Activated T-cell treated with anti-CD3 and anti-CD28 coated beads, Interleukin-2, amount 50 U/mL, for 1 hour (primary cell): ENCODE data around the gene DENND6B.
A peak's percentile ranks its signal among the peaks of the same experiment; 100 is the strongest.
"Not testable (repeated sequence)": the region's sequence is repeated elsewhere in the genome, so short reads cannot be mapped to it uniquely, and the experiment has no call there.

Source experiments
- DNase-seq: peaks from one replicate; pipeline ENCODE4 v3.0.0-alpha.2; 2020

The DENND6B gene

DNA sequence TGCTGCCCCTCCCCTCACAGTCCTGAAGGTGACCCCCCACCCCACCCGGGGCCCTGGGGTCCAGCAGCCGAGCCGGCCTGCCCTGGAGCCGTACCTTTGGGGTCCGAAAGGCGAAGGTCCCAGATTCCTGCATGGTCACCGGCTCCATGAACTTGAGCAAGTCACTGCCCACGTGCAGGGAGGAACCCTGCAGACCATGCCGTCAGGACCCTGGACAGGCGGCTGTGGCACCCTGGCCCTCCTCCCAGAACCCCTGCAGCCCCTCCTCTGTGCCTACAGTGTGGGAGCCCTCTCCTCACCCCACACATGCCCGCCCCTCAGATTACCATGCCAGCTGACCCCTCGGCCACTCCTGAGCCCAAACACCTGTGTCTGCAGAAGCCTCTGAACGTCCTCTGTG is 42.3 kb downstream of the DENND6B start:
- DNase-seq, result no peak

GRCh38 chr22:50283821-50284220 is 43.0 kb downstream of the DENND6B start:
- DNase-seq, result no peak

GRCh38 chr22:50282361-50283155 is 44.3 kb downstream of the DENND6B start:
- DNase-seq, result no peak

DNA sequence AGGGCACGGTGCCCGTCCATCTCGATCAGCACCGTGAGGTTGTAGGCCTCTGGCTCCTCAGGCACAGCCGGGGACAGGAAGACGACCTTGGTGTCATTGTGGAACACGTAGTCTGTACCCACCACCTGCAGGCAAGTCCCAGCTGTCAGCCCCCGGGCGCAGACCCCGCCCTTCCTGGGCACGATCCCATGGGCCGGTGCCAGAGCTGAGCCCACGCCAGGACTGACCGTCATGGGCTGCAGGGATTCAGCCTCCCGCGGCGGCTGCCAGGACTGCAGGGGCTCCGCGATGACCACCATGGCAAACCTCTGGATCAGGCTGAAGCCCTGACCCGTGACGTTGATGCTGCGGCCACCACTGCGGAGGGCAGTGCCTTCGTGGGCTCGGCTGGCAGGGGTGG is 44.9 kb downstream of the DENND6B start:
- no peak for DNase-seq

GRCh38 chr22:50281384-50281760 is 45.4 kb downstream of the DENND6B start:
- no peak for DNase-seq

DNA sequence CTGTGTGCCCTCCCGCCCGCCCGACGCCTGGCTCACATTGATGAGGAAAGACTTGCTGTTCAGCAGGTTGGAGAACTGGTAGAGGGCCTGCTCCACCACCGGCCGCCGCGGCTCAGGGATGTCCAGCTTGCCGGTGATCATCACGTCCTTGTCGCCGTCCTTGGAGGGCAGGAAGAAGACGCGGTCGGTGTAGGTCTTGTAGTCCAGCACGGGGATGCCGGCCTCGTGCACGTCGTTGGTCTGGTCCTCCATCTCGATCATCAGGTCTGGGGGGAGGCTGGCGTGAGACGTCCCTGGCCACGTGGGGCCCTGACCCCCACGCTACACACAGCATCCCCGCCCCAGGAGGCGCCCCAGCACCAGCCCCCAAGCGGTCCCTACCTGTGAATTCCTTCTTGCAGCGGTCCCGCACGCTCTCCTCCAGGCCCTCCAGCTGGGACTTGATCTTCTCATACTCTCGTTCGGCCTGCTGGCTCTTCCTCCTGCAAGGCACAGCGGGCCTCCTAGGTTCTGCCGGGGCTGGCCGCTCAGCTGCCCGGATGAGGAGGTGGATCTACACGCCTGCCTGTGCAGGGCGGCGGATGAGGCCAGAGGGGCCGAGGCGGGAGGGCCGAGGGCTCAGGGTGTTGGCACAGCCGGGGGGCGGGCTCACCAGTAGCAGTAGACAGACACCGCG is 46.0 kb downstream of the DENND6B start:
- DNase-seq, result no peak

GRCh38 chr22:50280022-50280707 is 46.6 kb downstream of the DENND6B start:
- no peak for DNase-seq

GRCh38 chr22:50278956-50279619 is 47.7 kb downstream of the DENND6B start:
- no peak for DNase-seq

- DNase-seq, result no peak
These were observed 48.4 kb downstream of the DENND6B start for GRCh38 chr22:50278461-50278860.

- DNase-seq, result no peak
These were observed 49.1 kb downstream of the DENND6B start for GRCh38 chr22:50277761-50278160.

DNA sequence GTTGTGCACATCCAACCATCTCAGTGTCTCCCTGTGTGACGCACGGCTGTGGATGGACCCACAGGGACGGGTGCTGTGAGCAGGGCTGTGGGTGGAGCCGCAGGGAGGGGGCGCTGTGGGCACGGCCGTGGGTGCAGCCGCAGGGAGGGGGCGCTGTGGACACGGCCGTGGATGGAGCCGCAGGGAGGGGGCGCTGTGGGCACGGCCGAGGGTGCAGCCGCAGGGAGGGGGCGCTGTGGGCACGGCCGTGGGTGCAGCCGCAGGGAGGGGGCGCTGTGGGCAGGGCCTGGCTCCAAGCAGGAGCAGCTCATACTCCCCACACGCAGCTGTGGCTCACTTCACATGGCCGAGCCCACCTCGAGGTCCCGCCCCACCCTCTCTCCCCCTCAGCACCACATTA is 50.7 kb downstream of the DENND6B start:
- peak; percentile 22 for DNase-seq

- no peak for DNase-seq
These were observed 51.4 kb downstream of the DENND6B start for GRCh38 chr22:50275181-50276055.

DNA sequence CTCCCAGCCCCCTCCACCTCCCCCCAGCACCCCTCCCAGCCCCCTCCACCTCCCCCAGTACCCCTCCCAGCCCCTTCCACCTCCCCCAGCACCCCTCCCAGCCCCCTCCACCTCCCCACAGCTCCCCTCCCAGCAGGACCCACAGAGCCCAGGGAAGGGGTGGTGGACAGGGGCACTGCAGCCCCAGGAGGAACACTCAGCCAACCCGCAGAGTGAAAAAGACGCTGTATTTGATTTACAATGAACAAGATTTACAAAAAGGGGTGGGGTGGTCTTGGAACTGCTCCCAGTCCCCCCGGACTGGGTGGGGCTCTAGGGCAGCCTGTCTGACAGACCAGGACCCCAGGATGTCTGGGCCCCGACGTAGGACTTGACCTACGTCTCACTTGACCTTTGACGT is 52.0 kb downstream of the DENND6B start:
- DNase-seq, result no peak

GRCh38 chr22:50274311-50274710 is 52.5 kb downstream of the DENND6B start:
- peak; percentile 40 for DNase-seq

DNA sequence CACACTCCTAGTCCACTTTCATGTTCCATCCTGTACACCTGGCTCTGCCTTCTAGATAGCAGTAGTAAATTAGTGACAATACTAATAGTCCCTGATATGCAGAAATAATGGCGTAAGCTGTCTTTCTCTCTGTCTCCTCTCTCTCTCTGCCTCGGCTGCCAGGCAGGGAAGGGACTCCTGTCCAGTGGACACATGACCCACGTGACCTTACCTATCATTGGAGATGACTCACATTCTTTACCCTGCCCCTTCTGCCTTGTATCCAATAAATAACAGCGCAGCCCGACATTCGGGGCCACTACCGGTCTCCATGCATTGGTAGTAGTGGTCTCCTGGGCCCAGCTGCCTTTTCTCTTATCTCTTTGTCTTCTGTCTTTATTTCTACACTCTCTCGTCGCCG is 53.0 kb downstream of the DENND6B start:
- not testable (repeated sequence) for DNase-seq

- not testable (repeated sequence) for DNase-seq
These were observed 53.5 kb downstream of the DENND6B start for GRCh38 chr22:50273352-50273751.

DNA sequence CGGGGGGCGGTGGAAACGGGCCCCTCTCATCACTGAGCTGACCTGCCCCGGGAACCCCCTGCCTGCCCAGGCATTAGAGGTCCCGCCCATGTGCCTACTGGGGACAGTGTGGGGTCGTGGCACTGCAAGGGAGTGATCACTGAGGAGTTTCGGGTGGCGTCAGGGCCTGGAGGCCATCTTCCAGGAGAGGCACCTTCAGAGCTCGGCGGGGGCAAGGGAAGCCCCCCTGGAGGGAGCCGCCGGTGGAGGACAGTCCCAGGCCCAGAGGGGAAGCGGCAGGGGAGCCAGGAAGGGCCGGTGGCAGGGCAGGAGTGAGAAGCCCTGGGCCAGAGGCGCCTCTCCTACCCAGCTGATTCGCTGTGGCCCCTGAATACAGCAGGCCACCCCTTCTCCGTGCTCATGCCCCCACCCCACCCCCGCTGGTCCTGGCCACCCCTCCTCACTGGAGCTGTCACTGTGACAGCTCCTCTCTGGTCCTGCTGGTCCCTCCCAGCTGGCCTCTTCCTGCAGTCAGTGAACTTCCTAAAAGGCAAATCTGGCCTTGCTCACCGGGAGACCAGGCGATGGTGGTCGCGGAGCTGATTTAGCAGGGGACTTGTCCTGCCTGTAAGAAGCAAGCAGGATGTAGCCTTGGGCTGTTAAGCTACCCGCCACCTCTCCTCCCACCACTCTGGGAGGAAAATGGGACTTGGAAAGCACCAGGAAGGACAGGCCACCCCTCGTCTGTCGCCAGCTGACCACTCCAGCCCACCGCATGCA is 54.6 kb downstream of the DENND6B start:
- DNase-seq, result no peak

- DNase-seq, result peak; percentile 64
These were observed 55.3 kb downstream of the DENND6B start for GRCh38 chr22:50271519-50271970.

- DNase-seq, result peak; percentile 80
These were observed 56.0 kb downstream of the DENND6B start for GRCh38 chr22:50270666-50271394.

- DNase-seq, result peak; percentile 70
These were observed 56.7 kb downstream of the DENND6B start, which contains the start of gene MAPK11 for GRCh38 chr22:50269970-50270665. Gene MAPK11 (minus strand): TSS chr22:50270380. CDS start chr22:50270292, 88 bp downstream.
